GM12878 (cell line): ENCODE results near the gene PCID2. TPM values are rescaled to one million over a fixed set of nuclear protein-coding genes. Genes with fewer than 3 reads are reported as not detected.

Source experiments
- ATAC-seq: fragments of 200-7000 bp; cut with Tn5 transposase; 3 replicates; pipeline ENCODE4 v1.9.1; 2020; ENCODE audit warnings: mild to moderate bottlenecking, moderate library complexity
- BruUV-seq: library from RNA; stranded (reverse); fragments of 400-500 nt; replicated peaks from 2 replicates; lab custom pipeline; 2021; lab: Mats Ljungman, UMichigan
- CTCF ChIA-PET: fragments of 300-600 bp; sonication (Branson Sonifier 250); formaldehyde crosslinking; extraction: SDS; loops from one replicate; lab custom pipeline; 2021; ENCODE audit warnings: inconsistent platforms; lab: Yijun Ruan, JAX
- POLR2A ChIA-PET: fragments of 350-600 bp; formaldehyde crosslinking; extraction: SDS; loops from one replicate; lab custom pipeline; 2021; ENCODE audit warnings: inconsistent platforms; lab: Charles Lee
- RAD21 ChIA-PET: fragments of 300-600 bp; sonication (Branson Sonifier 250); formaldehyde crosslinking; loops from one replicate; lab custom pipeline; 2023; ENCODE audit warnings: antibody characterized with exemption; ENCODE audit not compliant: unreplicated experiment; lab: Charles Lee
- SMC1A ChIA-PET: fragments of 300-600 bp; sonication (Branson Sonifier 250); formaldehyde crosslinking; loops from one replicate; lab custom pipeline; 2023; ENCODE audit not compliant: unreplicated experiment, uncharacterized antibody; lab: Charles Lee
- DNase-seq: peaks from one replicate; pipeline ENCODE4 v3.0.0-alpha.2; 2011; ENCODE audit warnings: low read depth, low spot score
- FAIRE-seq: peaks from 3 replicates; lab custom pipeline; 2011; peaks lifted over from hg19 to GRCh38; lab: Jason Lieb, UNC
- H2AFZ ChIP-seq: 2 replicates; pipeline ENCODE4 v1.6.0; 2011; ENCODE audit warnings: low read depth, low read length, control low read depth; ENCODE audit not compliant: control insufficient read depth
- H3K27ac ChIP-seq: 2 replicates; pipeline ENCODE4 v1.5.1; 2011; ENCODE audit warnings: control low read depth; ENCODE audit not compliant: control insufficient read depth, insufficient read depth
- H3K27me3 ChIP-seq, 2 experiments: replicated peaks in 1 of 2; 2 replicates each; pipeline versions ENCODE4 v1.6.0 to v1.6.1; 2011; ENCODE audit warnings: low read length in 1 of 2; ENCODE audit not compliant: control insufficient read depth in 2 of 2, insufficient read depth in 2 of 2
- H3K36me3 ChIP-seq, 2 experiments: 2 replicates each; pipeline ENCODE4 v1.5.1; 2011; ENCODE audit warnings: low read length in 1 of 2; ENCODE audit not compliant: control insufficient read depth in 2 of 2, insufficient read depth in 2 of 2
- H3K4me1 ChIP-seq: 2 replicates; pipeline ENCODE4 v1.6.1; 2011; ENCODE audit warnings: mild to moderate bottlenecking, low read length, moderate library complexity, mixed read lengths; ENCODE audit not compliant: control insufficient read depth, insufficient read depth
- H3K4me2 ChIP-seq: 2 replicates; pipeline ENCODE4 v1.6.0; 2011; ENCODE audit warnings: control low read depth; ENCODE audit not compliant: control insufficient read depth, insufficient read depth
- H3K4me3 ChIP-seq: fragments of 200-600 bp; sonication (generic); 2 replicates; pipeline ENCODE4 v1.5.1; 2016
- H3K79me2 ChIP-seq: 2 replicates; pipeline ENCODE4 v1.6.0; 2011; ENCODE audit warnings: low read length; ENCODE audit not compliant: control insufficient read depth, insufficient read depth
- H3K9ac ChIP-seq: 2 replicates; pipeline ENCODE4 v1.8.0; 2011; ENCODE audit warnings: low read length, control low read depth, mixed read lengths; ENCODE audit not compliant: control insufficient read depth, insufficient read depth
- H3K9me3 ChIP-seq: replicated peaks from 3 replicates; pipeline ENCODE4 v1.5.1; 2011; ENCODE audit warnings: mild to moderate bottlenecking, low read length; ENCODE audit not compliant: control insufficient read depth, insufficient read depth
- H4K20me1 ChIP-seq: 2 replicates; pipeline ENCODE4 v1.6.0; 2011; ENCODE audit not compliant: control insufficient read depth, insufficient read depth
- GABPA ChIP-seq: IDR thresholded peaks from 2 replicates; pipeline ENCODE4 v1.6.1; 2014; ENCODE audit warnings: antibody characterized with exemption, low read depth, mild to moderate bottlenecking, inconsistent platforms
- MEF2B ChIP-seq: fragments of 450-650 bp; IDR thresholded peaks from 2 replicates; pipeline ENCODE4 v1.6.1; 2018; ENCODE audit warnings: mild to moderate bottlenecking, moderate library complexity; ENCODE audit not compliant: partially characterized antibody, poor library complexity, severe bottlenecking
- NRF1 ChIP-seq: conservative IDR thresholded peaks from 2 replicates; pipeline ENCODE4 v1.6.1; 2011; ENCODE audit warnings: mild to moderate bottlenecking, low read depth, low read length, improper control_type of control experiment
- POLR2A ChIP-seq: IDR thresholded peaks from 2 replicates; pipeline ENCODE4 v1.6.1; 2011; ENCODE audit warnings: low read depth, mild to moderate bottlenecking, low read length
- POLR2AphosphoS5 ChIP-seq: IDR thresholded peaks from 2 replicates; pipeline ENCODE4 v1.6.1; 2011; ENCODE audit warnings: mild to moderate bottlenecking, low read length, inconsistent platforms
- RAD21 ChIP-seq: IDR thresholded peaks from 2 replicates; pipeline ENCODE4 v1.6.1; 2011; ENCODE audit warnings: mild to moderate bottlenecking, low read depth, low read length, moderate library complexity; ENCODE audit not compliant: insufficient read depth
- RBBP5 ChIP-seq: fragments of 200-600 bp; sonication (generic); conservative IDR thresholded peaks from 2 replicates; pipeline ENCODE4 v1.6.1; 2016
- SMAD5 ChIP-seq: IDR thresholded peaks from 2 replicates; pipeline ENCODE4 v1.6.1; 2016; ENCODE audit warnings: antibody characterized with exemption, low read depth
- ZBED1 ChIP-seq: IDR thresholded peaks from 2 replicates; pipeline ENCODE4 v1.6.1; 2016; ENCODE audit warnings: borderline replicate concordance
- ZNF217 ChIP-seq: fragments of 450-650 bp; IDR thresholded peaks from 2 replicates; pipeline ENCODE4 v1.6.1; 2017; ENCODE audit warnings: antibody characterized with exemption, mild to moderate bottlenecking
- ZZZ3 ChIP-seq: IDR thresholded peaks from 2 replicates; pipeline ENCODE4 v1.6.1; 2011; ENCODE audit warnings: low read depth; ENCODE audit not compliant: control insufficient read depth, insufficient read length
- WGBS: methylation state at CpG from one replicate; pipeline ENCODE4 v1.1.6; 2016; ENCODE audit warnings: low lambda C conversion rate; ENCODE audit not compliant: insufficient replicate concordance, insufficient coverage; ENCODE audit errors: missing lambda C conversion rate; 5-methylcytosine and 5-hydroxymethylcytosine counted together
- in situ Hi-C: fragments of 300-500 bp; cut with MboI; formaldehyde crosslinking; loops from 9 replicates; pipeline ENCODE4 v1.14.3; 2018; ENCODE audit warnings: mixed read lengths
- intact Hi-C: fragments of 100-400 bp; cut with micrococcal nuclease; formaldehyde crosslinking; loops from one replicate; pipeline ENCODE4 v1.14.2; 2022; ENCODE audit not compliant: unreplicated experiment
- polyA plus RNA-seq, 11 experiments: library from polyadenylated mRNA; depleted of rRNA in 4 of 11; unstranded in 6 of 11; stranded (reverse) in 5 of 11; fragments of >200 nt; fragmentation: Nextera tagmentation in 4 of 11; fragmentation: Illumina TruSeq in 1 of 11; extraction: Ambion mirVana in 4 of 11; extraction: Trizol in 1 of 11; gene quantifications; 1 replicate in 1 of 11; 2 replicates in 10 of 11; pipeline versions ENCODE4 v1.2.1 to v1.2.3, GENCODE V29; 2011 to 2016; ENCODE audit warnings: inconsistent platforms in 2 of 11, missing spikeins in 2 of 11, low read depth in 1 of 11
- total RNA-seq, 4 experiments: library from RNA; depleted of rRNA in 3 of 4; stranded (reverse); fragments of >200 nt in 3 of 4; fragmentation: Illumina TruSeq in 1 of 4; extraction: Trizol in 1 of 4; gene quantifications; 2 replicates each; pipeline versions ENCODE4 v1.2.1 to v1.2.3, GENCODE V29; 2013 to 2021
- TF ChIP-seq, protein P1 (sequence below): IDR thresholded peaks from 2 replicates; pipeline ENCODE4 v1.6.1; 2011; ENCODE audit warnings: mild to moderate bottlenecking, low read depth, low read length, moderate library complexity; ENCODE audit not compliant: insufficient replicate concordance
- TF ChIP-seq, protein P2 (sequence below): IDR thresholded peaks from 2 replicates; pipeline ENCODE4 v1.6.1; 2011; ENCODE audit warnings: low read depth, low read length, improper control_type of control experiment, borderline replicate concordance
- TF ChIP-seq, protein P3 (sequence below): IDR thresholded peaks from 2 replicates; pipeline ENCODE4 v1.6.1; 2012; ENCODE audit warnings: low read depth, low read length, improper control_type of control experiment

Gene PCID2
- total and polyA plus RNA-seq, 10 of the 15 experiments (the other 5 are each of a cell fraction or from before 2014, with no cell fraction given): 37.0 to 98.1 (median 58.3) TPM

DNA sequence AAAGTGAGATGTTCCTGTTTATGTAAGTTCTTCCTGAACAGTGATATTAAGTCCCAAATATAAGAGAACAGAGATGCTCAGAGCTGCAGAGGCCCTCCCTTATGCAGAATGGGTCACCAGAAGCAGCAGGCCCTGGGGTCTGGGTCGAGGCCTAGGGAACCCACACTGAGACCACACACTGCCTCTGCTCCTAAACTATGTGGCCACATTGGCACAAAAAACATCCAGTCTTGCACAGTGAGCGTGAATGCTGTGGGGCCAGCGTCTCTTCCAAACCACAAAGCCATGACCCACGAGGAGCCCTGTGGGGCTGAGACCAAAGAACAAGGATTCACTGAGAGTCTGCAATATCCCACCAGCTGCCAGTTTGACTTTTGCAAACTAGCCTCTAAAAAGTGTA lies 26.4 kb downstream of the PCID2 start:
- BruUV-seq: no TSS peak
- H3K4me1 ChIP-seq: peaks cover 11% of the 10 kb centered on the region

More for the DNA sequence above, 26.4 kb downstream of the PCID2 start:
- no peak for ATAC-seq
- no peak overlapping the region for H3K27ac ChIP-seq
- H2AFZ ChIP-seq: no peak overlapping the region
- H3K9ac ChIP-seq: no peak overlapping the region
- CTCF ChIA-PET: no interaction called here
- H3K4me3 ChIP-seq: no peak overlapping the region
- RAD21 ChIA-PET: no interaction called here
- no peaks in the 10 kb centered on the region for H4K20me1 ChIP-seq
- in situ Hi-C loops (no loop called here), intact Hi-C loops (no loop called here)
- H3K9me3 ChIP-seq: no peaks in the 10 kb centered on the region; the same call in 2 of the 3 replicates
- no peak for DNase-seq
- WGBS: 98% methylated on average over 4 of the region's 4 CpGs
- no peak overlapping the region for H3K4me2 ChIP-seq
- no peaks in the 10 kb centered on the region for H3K27me3 ChIP-seq
- POLR2A ChIA-PET: no interaction called here
- H3K36me3 ChIP-seq: peaks cover 17 to 24% of the 10 kb centered on the region in 2 experiments
- TF ChIP-seq GABPA (no peak), MEF2B (no peak), NRF1 (no peak), ZNF217 (no peak), SMAD5 (no peak), POLR2A (no peak), ZBED1 (no peak), ZZZ3 (no peak), RBBP5 (no peak), POLR2AphosphoS5 (no peak), RAD21 (no peak)
- TF ChIP-seq, protein P1, sequence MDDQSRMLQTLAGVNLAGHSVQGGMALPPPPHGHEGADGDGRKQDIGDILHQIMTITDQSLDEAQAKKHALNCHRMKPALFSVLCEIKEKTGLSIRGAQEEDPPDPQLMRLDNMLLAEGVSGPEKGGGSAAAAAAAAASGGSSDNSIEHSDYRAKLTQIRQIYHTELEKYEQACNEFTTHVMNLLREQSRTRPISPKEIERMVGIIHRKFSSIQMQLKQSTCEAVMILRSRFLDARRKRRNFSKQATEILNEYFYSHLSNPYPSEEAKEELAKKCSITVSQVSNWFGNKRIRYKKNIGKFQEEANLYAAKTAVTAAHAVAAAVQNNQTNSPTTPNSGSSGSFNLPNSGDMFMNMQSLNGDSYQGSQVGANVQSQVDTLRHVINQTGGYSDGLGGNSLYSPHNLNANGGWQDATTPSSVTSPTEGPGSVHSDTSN: no peak
- TF ChIP-seq, protein P2, sequence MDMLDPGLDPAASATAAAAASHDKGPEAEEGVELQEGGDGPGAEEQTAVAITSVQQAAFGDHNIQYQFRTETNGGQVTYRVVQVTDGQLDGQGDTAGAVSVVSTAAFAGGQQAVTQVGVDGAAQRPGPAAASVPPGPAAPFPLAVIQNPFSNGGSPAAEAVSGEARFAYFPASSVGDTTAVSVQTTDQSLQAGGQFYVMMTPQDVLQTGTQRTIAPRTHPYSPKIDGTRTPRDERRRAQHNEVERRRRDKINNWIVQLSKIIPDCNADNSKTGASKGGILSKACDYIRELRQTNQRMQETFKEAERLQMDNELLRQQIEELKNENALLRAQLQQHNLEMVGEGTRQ: no peak
- TF ChIP-seq, protein P3, sequence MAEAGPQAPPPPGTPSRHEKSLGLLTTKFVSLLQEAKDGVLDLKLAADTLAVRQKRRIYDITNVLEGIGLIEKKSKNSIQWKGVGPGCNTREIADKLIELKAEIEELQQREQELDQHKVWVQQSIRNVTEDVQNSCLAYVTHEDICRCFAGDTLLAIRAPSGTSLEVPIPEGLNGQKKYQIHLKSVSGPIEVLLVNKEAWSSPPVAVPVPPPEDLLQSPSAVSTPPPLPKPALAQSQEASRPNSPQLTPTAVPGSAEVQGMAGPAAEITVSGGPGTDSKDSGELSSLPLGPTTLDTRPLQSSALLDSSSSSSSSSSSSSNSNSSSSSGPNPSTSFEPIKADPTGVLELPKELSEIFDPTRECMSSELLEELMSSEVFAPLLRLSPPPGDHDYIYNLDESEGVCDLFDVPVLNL: no peak
- SMC1A ChIA-PET: interaction anchor here (0.7 kb wide), 1 partner anchor 67 kb away, joined by 3 read pairs; no protein-coding TSS in a partner anchor
- FAIRE-seq: no peak
- no peaks in the 10 kb centered on the region; the same call in 1 of the 2 replicates for H3K79me2 ChIP-seq
